Caco-2 (cell line): ENCODE measurements around the gene PAXIP1. TPM values are rescaled to one million over a fixed set of nuclear protein-coding genes. Genes with fewer than 3 reads are reported as not detected.

Experiments
- BruUV-seq: library from RNA; stranded (reverse); fragments of 400-500 nt; replicated peaks from 2 replicates; lab custom pipeline; 2021; lab: Mats Ljungman, UMichigan
- CTCF ChIA-PET: fragments of 300-600 bp; sonication (Branson Sonifier 250); formaldehyde crosslinking; loops from one replicate; lab custom pipeline; 2022; ENCODE audit warnings: antibody characterized with exemption; lab: Charles Lee
- POLR2A ChIA-PET: fragments of 300-600 bp; sonication (Branson Sonifier 250); formaldehyde crosslinking; loops from one replicate; lab custom pipeline; 2022; ENCODE audit warnings: antibody characterized with exemption; lab: Charles Lee
- DNase-seq, 2 experiments: peaks; one replicate each; pipeline versions ENCODE4 v3.0.0 to v3.0.0-alpha.2; 2020 to 2022
- H3K27me3 ChIP-seq: replicated peaks from 2 replicates; pipeline ENCODE4 v1.6.0; 2011; ENCODE audit warnings: low read length; ENCODE audit not compliant: control insufficient read depth, insufficient read depth
- H3K36me3 ChIP-seq: 2 replicates; pipeline ENCODE4 v1.5.1; 2011; ENCODE audit warnings: low read length; ENCODE audit not compliant: control insufficient read depth, insufficient read depth
- H3K4me1 ChIP-seq: fragments of 250-450 bp; sonication (Bioruptor Pico); 2 replicates; pipeline ENCODE4 v1.5.1; 2020; ENCODE audit warnings: mild to moderate bottlenecking
- H3K4me3 ChIP-seq: 2 replicates; pipeline ENCODE4 v1.5.1; 2011; ENCODE audit warnings: low read depth, mild to moderate bottlenecking, control low read depth, low read length
- H3K9me3 ChIP-seq: fragments of 250-450 bp; sonication (Bioruptor Pico); 2 replicates; pipeline ENCODE4 v1.5.1; 2020; ENCODE audit warnings: mild to moderate bottlenecking, moderate library complexity
- H3K27ac Mint-ChIP-seq: one replicate; pipeline ENCODE4 v1.8.0; 2022; ENCODE audit warnings: mixed read lengths; ENCODE audit not compliant: unreplicated experiment
- H3K27me3 Mint-ChIP-seq: one replicate; pipeline ENCODE4 v1.8.0; 2022; ENCODE audit warnings: mixed read lengths; ENCODE audit not compliant: insufficient read depth, unreplicated experiment
- H3K36me3 Mint-ChIP-seq: one replicate; pipeline ENCODE4 v1.8.0; 2022; ENCODE audit warnings: mild to moderate bottlenecking, mixed read lengths; ENCODE audit not compliant: insufficient read depth, unreplicated experiment
- H3K4me1 Mint-ChIP-seq: one replicate; pipeline ENCODE4 v1.8.0; 2022; ENCODE audit warnings: low read depth, mixed read lengths; ENCODE audit not compliant: unreplicated experiment
- H3K4me3 Mint-ChIP-seq: one replicate; pipeline ENCODE4 v1.8.0; 2022; ENCODE audit warnings: mild to moderate bottlenecking, moderate library complexity, mixed read lengths; ENCODE audit not compliant: unreplicated experiment
- H3K9me3 Mint-ChIP-seq: one replicate; pipeline ENCODE4 v1.8.0; 2022; ENCODE audit warnings: mixed read lengths; ENCODE audit not compliant: unreplicated experiment
- intact Hi-C: fragments of 100-400 bp; cut with micrococcal nuclease; formaldehyde crosslinking; loops from one replicate; pipeline ENCODE4 v1.10.0; 2022; ENCODE audit not compliant: unreplicated experiment
- total RNA-seq: library from RNA; stranded (reverse); gene quantifications from 2 replicates; pipeline ENCODE4 v1.2.3, GENCODE V29; 2022
- TF ChIP-seq, protein P1 (sequence below), 2 experiments: fragments of 200-600 bp in 1 of 2; IDR thresholded peaks; 1 replicate in 1 of 2; 2 replicates in 1 of 2; pipeline versions ENCODE4 v1.5.1 to v1.8.0; 2011 to 2022; ENCODE audit warnings: antibody characterized with exemption in 1 of 2, control low read depth in 1 of 2, inconsistent platforms in 1 of 2, low read depth in 1 of 2, low read length in 1 of 2, mild to moderate bottlenecking in 1 of 2, moderate library complexity in 1 of 2; ENCODE audit not compliant: insufficient read depth in 1 of 2, severe bottlenecking in 1 of 2, unreplicated experiment in 1 of 2

PAXIP1 gene
- total RNA-seq, 1 experiment from 2014 or later = 31.5 TPM

GRCh38 chr7:155032978-155033377 is 30.1 kb upstream of the PAXIP1 start:
- Histone ChIP-seq H3K9me3 (no peaks in the 10 kb centered on the region), H3K4me3 (no peak overlapping the region), H3K27me3 (no peaks in the 10 kb centered on the region), H3K4me1 (no peaks in the 10 kb centered on the region), H3K36me3 (no peaks in the 10 kb centered on the region)
- CTCF ChIA-PET = no interaction called here
- BruUV-seq = no TSS peak
- no peaks in the 10 kb centered on the region for H3K36me3 Mint-ChIP-seq
- DNase-seq = no peak
- H3K4me1 Mint-ChIP-seq = no peaks in the 10 kb centered on the region
- no peak overlapping the region for H3K4me3 Mint-ChIP-seq
- POLR2A ChIA-PET = no interaction called here
- TF ChIP-seq, protein P1, sequence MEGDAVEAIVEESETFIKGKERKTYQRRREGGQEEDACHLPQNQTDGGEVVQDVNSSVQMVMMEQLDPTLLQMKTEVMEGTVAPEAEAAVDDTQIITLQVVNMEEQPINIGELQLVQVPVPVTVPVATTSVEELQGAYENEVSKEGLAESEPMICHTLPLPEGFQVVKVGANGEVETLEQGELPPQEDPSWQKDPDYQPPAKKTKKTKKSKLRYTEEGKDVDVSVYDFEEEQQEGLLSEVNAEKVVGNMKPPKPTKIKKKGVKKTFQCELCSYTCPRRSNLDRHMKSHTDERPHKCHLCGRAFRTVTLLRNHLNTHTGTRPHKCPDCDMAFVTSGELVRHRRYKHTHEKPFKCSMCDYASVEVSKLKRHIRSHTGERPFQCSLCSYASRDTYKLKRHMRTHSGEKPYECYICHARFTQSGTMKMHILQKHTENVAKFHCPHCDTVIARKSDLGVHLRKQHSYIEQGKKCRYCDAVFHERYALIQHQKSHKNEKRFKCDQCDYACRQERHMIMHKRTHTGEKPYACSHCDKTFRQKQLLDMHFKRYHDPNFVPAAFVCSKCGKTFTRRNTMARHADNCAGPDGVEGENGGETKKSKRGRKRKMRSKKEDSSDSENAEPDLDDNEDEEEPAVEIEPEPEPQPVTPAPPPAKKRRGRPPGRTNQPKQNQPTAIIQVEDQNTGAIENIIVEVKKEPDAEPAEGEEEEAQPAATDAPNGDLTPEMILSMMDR (IDR thresholded peaks at IDR 0.05; ENCODE audit: insufficient read depth in 1 of 2, low read depth in 1 of 2, low read length in 1 of 2, severe bottlenecking in 1 of 2, unreplicated experiment in 1 of 2) = peak in 1 of 2 experiments; percentile 14
- H3K27me3 Mint-ChIP-seq = peaks cover 9% of the 10 kb centered on the region
- H3K9me3 Mint-ChIP-seq = peaks cover 7% of the 10 kb centered on the region
- intact Hi-C loops = no loop called here
- no peak overlapping the region for H3K27ac Mint-ChIP-seq

DNA sequence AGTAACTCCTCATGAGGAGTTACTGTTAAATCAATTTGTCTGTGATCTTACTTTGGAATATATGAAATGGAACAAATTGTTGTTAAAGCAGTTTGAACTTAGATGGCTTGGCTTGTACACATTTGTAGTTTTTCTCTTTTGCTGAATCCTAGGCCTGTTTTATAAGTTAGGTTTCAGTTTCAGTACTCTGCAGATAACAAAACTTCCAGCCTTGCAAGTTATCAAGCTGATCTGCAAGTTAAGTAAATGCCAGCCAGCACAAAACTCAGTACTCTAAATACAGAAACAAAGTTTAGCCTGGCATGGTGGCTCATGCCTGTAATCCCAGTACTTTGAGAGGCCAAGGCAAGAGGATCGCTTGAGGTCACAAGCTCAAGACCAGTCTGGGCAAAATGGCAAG is 25.0 kb upstream of the PAXIP1 start:
- H3K4me3 Mint-ChIP-seq = no peak overlapping the region
- DNase-seq = no peak
- Histone ChIP-seq H3K4me3 (no peak overlapping the region), H3K36me3 (no peaks in the 10 kb centered on the region), H3K9me3 (no peaks in the 10 kb centered on the region), H3K4me1 (no peaks in the 10 kb centered on the region), H3K27me3 (no peaks in the 10 kb centered on the region)
- no peaks in the 10 kb centered on the region for H3K9me3 Mint-ChIP-seq
- H3K27ac Mint-ChIP-seq = no peak overlapping the region
- no peaks in the 10 kb centered on the region for H3K4me1 Mint-ChIP-seq
- CTCF ChIA-PET = no interaction called here
- H3K27me3 Mint-ChIP-seq = peaks cover 6% of the 10 kb centered on the region
- TF ChIP-seq, protein P1 (IDR thresholded peaks at IDR 0.05; ENCODE audit: insufficient read depth in 1 of 2, low read depth in 1 of 2, low read length in 1 of 2, severe bottlenecking in 1 of 2, unreplicated experiment in 1 of 2) = no peak
- no TSS peak for BruUV-seq
- intact Hi-C loops = no loop called here
- POLR2A ChIA-PET = no interaction called here
- H3K36me3 Mint-ChIP-seq = no peaks in the 10 kb centered on the region

GRCh38 chr7:155021699-155022145 is 18.8 kb upstream of the PAXIP1 start:
- no peaks in the 10 kb centered on the region for H3K36me3 Mint-ChIP-seq
- no peak overlapping the region for H3K27ac Mint-ChIP-seq
- H3K4me1 Mint-ChIP-seq = no peaks in the 10 kb centered on the region
- H3K4me3 Mint-ChIP-seq = no peak overlapping the region
- no peak for DNase-seq
- no peaks in the 10 kb centered on the region for H3K4me1 ChIP-seq
- no peaks in the 10 kb centered on the region for H3K9me3 ChIP-seq
- no peaks in the 10 kb centered on the region for H3K27me3 ChIP-seq
- H3K4me3 ChIP-seq = no peak overlapping the region
- no peaks in the 10 kb centered on the region for H3K36me3 ChIP-seq
- H3K27me3 Mint-ChIP-seq = peaks cover 3% of the 10 kb centered on the region
- CTCF ChIA-PET = no interaction called here
- intact Hi-C loops = no loop called here
- POLR2A ChIA-PET = no interaction called here
- TF ChIP-seq, protein P1 (IDR thresholded peaks at IDR 0.05; ENCODE audit: insufficient read depth in 1 of 2, low read depth in 1 of 2, low read length in 1 of 2, severe bottlenecking in 1 of 2, unreplicated experiment in 1 of 2) = no peak
- H3K9me3 Mint-ChIP-seq = no peaks in the 10 kb centered on the region
- BruUV-seq = no TSS peak
